DOHH2 (cell line): ENCODE results near the gene FRMD3.

ENCODE experiments used
- H3F3A ChIP-seq: fragments of 200-600 bp; sonication (generic), shearing (Covaris generic); 2 replicates; pipeline ENCODE4 v1.6.0; 2016; ENCODE audit warnings: antibody characterized with exemption, mild to moderate bottlenecking; ENCODE audit not compliant: control insufficient read depth, insufficient read depth
- H3K27ac ChIP-seq: fragments of 200-600 bp; sonication (generic); 2 replicates; pipeline ENCODE4 v1.5.1; 2014; ENCODE audit warnings: low read depth, mild to moderate bottlenecking, low read length, moderate library complexity
- H3K27me3 ChIP-seq: fragments of 200-600 bp; sonication (generic); 2 replicates; pipeline ENCODE4 v1.6.1; 2014; ENCODE audit warnings: mild to moderate bottlenecking, low read length, mixed read lengths; ENCODE audit not compliant: control insufficient read depth
- H3K36me3 ChIP-seq: fragments of 200-600 bp; sonication (generic); 2 replicates; pipeline ENCODE4 v1.6.1; 2014; ENCODE audit warnings: mild to moderate bottlenecking, low read length, moderate library complexity, mixed read lengths; ENCODE audit not compliant: control insufficient read depth
- H3K4me1 ChIP-seq: fragments of 200-600 bp; sonication (generic); 2 replicates; pipeline ENCODE4 v1.6.1; 2014; ENCODE audit warnings: mild to moderate bottlenecking, low read length, mixed read lengths; ENCODE audit not compliant: control insufficient read depth
- H3K4me2 ChIP-seq: fragments of 200-600 bp; sonication (generic); 2 replicates; pipeline ENCODE4 v1.6.0; 2014; ENCODE audit warnings: mild to moderate bottlenecking, low read length, moderate library complexity
- H3K4me3 ChIP-seq: fragments of 200-600 bp; sonication (generic); 2 replicates; pipeline ENCODE4 v1.5.1; 2014; ENCODE audit warnings: mild to moderate bottlenecking, low read length, mixed read lengths
- H3K79me2 ChIP-seq: fragments of 200-600 bp; sonication (generic); 2 replicates; pipeline ENCODE4 v1.6.1; 2014; ENCODE audit warnings: mild to moderate bottlenecking, low read length, mixed read lengths; ENCODE audit not compliant: control insufficient read depth
- H3K9me2 ChIP-seq: fragments of 200-600 bp; sonication (generic); replicated peaks from 2 replicates; pipeline ENCODE4 v1.6.1; 2014; ENCODE audit warnings: mild to moderate bottlenecking, low read length, mixed read lengths; ENCODE audit not compliant: control insufficient read depth
- H3K9me3 ChIP-seq: fragments of 200-600 bp; sonication (generic); 2 replicates; pipeline ENCODE4 v1.6.1; 2014; ENCODE audit warnings: antibody characterized with exemption, low read length, mixed read lengths; ENCODE audit not compliant: control insufficient read depth, insufficient read depth
- H4K20me1 ChIP-seq: fragments of 200-600 bp; sonication (generic); 2 replicates; pipeline ENCODE4 v1.6.0; 2014; ENCODE audit warnings: low read depth, mild to moderate bottlenecking, antibody characterized with exemption, low read length, moderate library complexity; ENCODE audit not compliant: control insufficient read depth, insufficient read depth
- EZH2phosphoT487 ChIP-seq: fragments of 200-600 bp; sonication (generic); IDR thresholded peaks from 2 replicates; pipeline ENCODE4 v1.6.1; 2017; ENCODE audit warnings: borderline replicate concordance, mild to moderate bottlenecking, antibody characterized with exemption, low read length, moderate library complexity, mixed read lengths
- TF ChIP-seq, protein P1 (sequence below): fragments of 200-600 bp; sonication (generic); IDR thresholded peaks from one replicate; pipeline ENCODE4 v1.5.1; 2014; ENCODE audit warnings: antibody characterized with exemption, mild to moderate bottlenecking, low read depth, low read length; ENCODE audit not compliant: poor library complexity, severe bottlenecking

FRMD3 gene

DNA sequence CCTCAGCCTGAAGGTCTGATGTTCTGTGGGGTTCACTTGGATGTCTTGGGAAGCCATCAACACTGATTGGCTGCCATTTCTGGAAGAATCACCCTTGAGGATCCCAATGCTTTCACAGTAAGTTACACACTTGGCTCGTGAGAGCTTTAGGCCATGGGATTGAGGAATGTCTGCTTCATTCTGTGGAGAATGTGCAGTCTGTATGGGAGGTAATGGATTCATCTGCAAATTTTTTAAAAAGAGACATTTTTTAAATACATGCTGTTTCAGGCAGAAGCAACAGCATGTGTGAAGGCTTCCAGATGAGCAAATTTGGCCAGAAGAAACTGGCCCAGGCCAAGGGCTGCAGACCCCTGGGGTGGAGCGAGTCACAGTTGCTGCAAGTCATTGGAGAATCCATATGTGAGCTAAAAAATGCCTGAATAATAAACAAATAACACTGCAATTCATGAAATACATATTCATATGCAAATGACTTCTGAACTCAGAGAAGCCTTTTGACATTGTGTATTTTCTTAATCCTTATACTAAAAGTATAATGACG lies 328.9 kb downstream of the FRMD3 start:
- no peak for TF ChIP-seq EZH2phosphoT487
- TF ChIP-seq, protein P1, sequence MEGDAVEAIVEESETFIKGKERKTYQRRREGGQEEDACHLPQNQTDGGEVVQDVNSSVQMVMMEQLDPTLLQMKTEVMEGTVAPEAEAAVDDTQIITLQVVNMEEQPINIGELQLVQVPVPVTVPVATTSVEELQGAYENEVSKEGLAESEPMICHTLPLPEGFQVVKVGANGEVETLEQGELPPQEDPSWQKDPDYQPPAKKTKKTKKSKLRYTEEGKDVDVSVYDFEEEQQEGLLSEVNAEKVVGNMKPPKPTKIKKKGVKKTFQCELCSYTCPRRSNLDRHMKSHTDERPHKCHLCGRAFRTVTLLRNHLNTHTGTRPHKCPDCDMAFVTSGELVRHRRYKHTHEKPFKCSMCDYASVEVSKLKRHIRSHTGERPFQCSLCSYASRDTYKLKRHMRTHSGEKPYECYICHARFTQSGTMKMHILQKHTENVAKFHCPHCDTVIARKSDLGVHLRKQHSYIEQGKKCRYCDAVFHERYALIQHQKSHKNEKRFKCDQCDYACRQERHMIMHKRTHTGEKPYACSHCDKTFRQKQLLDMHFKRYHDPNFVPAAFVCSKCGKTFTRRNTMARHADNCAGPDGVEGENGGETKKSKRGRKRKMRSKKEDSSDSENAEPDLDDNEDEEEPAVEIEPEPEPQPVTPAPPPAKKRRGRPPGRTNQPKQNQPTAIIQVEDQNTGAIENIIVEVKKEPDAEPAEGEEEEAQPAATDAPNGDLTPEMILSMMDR: no peak
- H4K20me1 ChIP-seq: no peaks in the 10 kb centered on the region
- no peaks in the 10 kb centered on the region for H3K4me1 ChIP-seq
- no peaks in the 10 kb centered on the region for H3K9me2 ChIP-seq
- no peak overlapping the region for H3K27ac ChIP-seq
- no peaks in the 10 kb centered on the region for H3K36me3 ChIP-seq
- H3K9me3 ChIP-seq: no peaks in the 10 kb centered on the region
- H3K79me2 ChIP-seq: no peaks in the 10 kb centered on the region
- no peaks in the 10 kb centered on the region for H3K27me3 ChIP-seq
- H3K4me2 ChIP-seq: no peak overlapping the region
- no peaks in the 10 kb centered on the region for H3F3A ChIP-seq
- no peak overlapping the region for H3K4me3 ChIP-seq

DNA sequence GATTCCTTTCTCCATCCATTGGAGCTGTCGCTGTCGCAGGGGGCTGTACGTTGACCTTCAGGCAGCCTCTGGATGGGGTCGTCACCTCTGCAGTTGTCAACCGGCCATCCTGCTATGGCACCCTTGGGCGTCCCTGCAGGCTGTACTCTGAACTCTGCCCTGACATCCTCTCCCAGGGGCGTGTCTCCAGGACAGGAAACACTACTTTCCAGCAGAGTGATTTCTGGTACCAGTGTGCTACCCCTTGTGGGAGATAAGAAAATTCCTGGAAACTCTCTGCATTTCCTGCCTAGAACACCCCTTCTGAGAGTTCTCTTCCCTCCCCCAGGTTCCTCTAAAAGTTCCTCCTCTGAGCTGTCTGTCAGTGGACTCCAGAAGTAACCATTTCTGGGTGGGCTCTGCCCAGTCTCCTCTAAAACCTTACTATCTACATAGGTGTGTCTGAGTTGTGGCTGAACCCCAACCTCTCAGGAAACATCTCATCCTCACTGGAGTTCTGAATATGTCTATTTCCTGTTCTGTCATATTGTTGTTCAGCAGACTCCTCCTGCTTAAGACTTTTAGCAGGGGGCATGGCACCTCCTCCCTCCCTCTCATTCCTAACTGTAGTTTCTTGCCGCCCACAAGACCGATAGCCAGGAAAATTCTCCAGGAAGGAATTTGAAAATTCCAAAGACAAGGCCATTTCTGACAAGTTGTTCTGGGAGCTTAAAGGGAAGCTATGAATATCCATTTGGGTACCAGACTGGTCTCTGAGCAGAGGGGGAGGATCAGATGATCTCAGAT lies 329.9 kb downstream of the FRMD3 start:
- Histone ChIP-seq H3K79me2 (no peaks in the 10 kb centered on the region), H3K4me1 (no peaks in the 10 kb centered on the region), H3K27me3 (no peaks in the 10 kb centered on the region), H3K36me3 (no peaks in the 10 kb centered on the region), H3K27ac (no peak overlapping the region), H4K20me1 (no peaks in the 10 kb centered on the region), H3K4me3 (no peak overlapping the region), H3K4me2 (no peak overlapping the region), H3F3A (no peaks in the 10 kb centered on the region), H3K9me2 (no peaks in the 10 kb centered on the region), H3K9me3 (no peaks in the 10 kb centered on the region)
- TF ChIP-seq, protein P1: no peak
- TF ChIP-seq EZH2phosphoT487: no peak

DNA sequence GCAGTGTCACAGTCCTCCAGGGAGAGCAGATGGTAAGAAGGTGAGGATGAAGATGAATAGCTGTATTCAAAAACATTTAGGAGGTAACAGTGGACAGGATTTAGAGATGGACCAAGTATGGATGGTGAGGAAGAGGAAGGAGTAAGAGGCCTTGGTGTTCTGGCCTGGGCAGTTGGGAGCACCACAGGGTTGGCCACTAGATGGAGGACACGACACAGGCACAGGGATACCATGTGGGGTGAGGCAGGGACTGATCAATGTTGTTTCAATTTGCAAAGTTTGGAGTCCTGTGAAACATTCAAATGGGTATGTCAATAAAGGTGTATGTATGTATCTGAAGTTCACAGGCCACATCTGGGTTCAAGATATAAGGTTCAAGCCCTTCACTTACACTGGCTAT lies 334.2 kb downstream of the FRMD3 start:
- Histone ChIP-seq H4K20me1 (no peaks in the 10 kb centered on the region), H3K9me2 (no peaks in the 10 kb centered on the region), H3K4me1 (no peaks in the 10 kb centered on the region), H3K79me2 (no peaks in the 10 kb centered on the region), H3K27me3 (no peaks in the 10 kb centered on the region), H3K9me3 (no peaks in the 10 kb centered on the region), H3K4me2 (no peak overlapping the region), H3K27ac (no peak overlapping the region), H3K36me3 (no peaks in the 10 kb centered on the region), H3K4me3 (no peak overlapping the region), H3F3A (no peaks in the 10 kb centered on the region)
- TF ChIP-seq EZH2phosphoT487: no peak
- TF ChIP-seq, protein P1: no peak
